Esophagus squamous epithelium (tissue), 5 donors: ENCODE measurements around the gene ARF1. TPM values are rescaled to one million over a fixed set of nuclear protein-coding genes. Genes with fewer than 3 reads are reported as not detected.

Experiments used
- DNase-seq: peaks from one replicate; lab custom pipeline; 2025; lab: John Stamatoyannopoulos, UW
- H3K27ac ChIP-seq, 4 donors: fragments of 200-600 bp; sonication (generic); one replicate each; pipeline ENCODE4 v1.5.1; 2016 to 2019; ENCODE audit warnings: mild to moderate bottlenecking in 1 of 4
- H3K27me3 ChIP-seq, 4 donors: fragments of 200-600 bp; sonication (generic); 1 replicate in 3 of 4; 2 replicates in 1 of 4; pipeline versions ENCODE4 v1.5.1 to v1.6.0; 2017 to 2021; ENCODE audit warnings: antibody characterized with exemption in 1 of 4
- H3K36me3 ChIP-seq, 3 donors: fragments of 200-600 bp; sonication (generic); one replicate each; pipeline ENCODE4 v1.5.1; 2016 to 2019
- H3K4me1 ChIP-seq, 3 donors: fragments of 200-600 bp; sonication (generic); one replicate each; pipeline ENCODE4 v1.5.1; 2017 to 2019
- H3K4me3 ChIP-seq, 4 donors: fragments of 200-600 bp; sonication (generic); 1 replicate in 3 of 4; 2 replicates in 1 of 4; pipeline ENCODE4 v1.5.1; 2016 to 2019; ENCODE audit warnings: mild to moderate bottlenecking in 2 of 4, moderate library complexity in 1 of 4
- H3K9me3 ChIP-seq, 3 donors: fragments of 200-600 bp; sonication (generic); one replicate each; pipeline ENCODE4 v1.5.1; 2016 to 2019
- POLR2A ChIP-seq, 4 donors: fragments of 450-650 bp; IDR thresholded peaks; one replicate each; pipeline ENCODE4 v1.6.1; 2017; ENCODE audit warnings: antibody characterized with exemption in 4 of 4, mild to moderate bottlenecking in 4 of 4, moderate library complexity in 3 of 4
- WGBS, 2 donors: methylation state at CpG; one replicate each; pipeline ENCODE4 v1.1.5; 2018; 5-methylcytosine and 5-hydroxymethylcytosine counted together
- intact Hi-C: fragments of 100-400 bp; cut with DNase I; formaldehyde crosslinking; loops from one replicate; pipeline ENCODE4 v1.15.0; 2022
- total RNA-seq, 4 donors: library from RNA; depleted of rRNA; stranded (reverse); fragments of >200 nt; gene quantifications; one replicate each; pipeline ENCODE4 v1.1.0, GENCODE V29; 2016
- TF ChIP-seq, protein P1 (sequence below), 6 experiments: fragments of 450-650 bp in 4 of 6; fragments of 200-600 bp in 2 of 6; sonication (generic) in 2 of 6; IDR thresholded peaks; one replicate each; pipeline ENCODE4 v1.5.1; 2016 to 2019; ENCODE audit warnings: antibody characterized with exemption in 6 of 6, mild to moderate bottlenecking in 4 of 6, moderate library complexity in 4 of 6
- donor health status: DM: yes; HTN: yes; CAD: no.

The ARF1 gene
- total RNA-seq, 4 donors from 2014 or later: 279 to 327 (median 319) TPM

DNA sequence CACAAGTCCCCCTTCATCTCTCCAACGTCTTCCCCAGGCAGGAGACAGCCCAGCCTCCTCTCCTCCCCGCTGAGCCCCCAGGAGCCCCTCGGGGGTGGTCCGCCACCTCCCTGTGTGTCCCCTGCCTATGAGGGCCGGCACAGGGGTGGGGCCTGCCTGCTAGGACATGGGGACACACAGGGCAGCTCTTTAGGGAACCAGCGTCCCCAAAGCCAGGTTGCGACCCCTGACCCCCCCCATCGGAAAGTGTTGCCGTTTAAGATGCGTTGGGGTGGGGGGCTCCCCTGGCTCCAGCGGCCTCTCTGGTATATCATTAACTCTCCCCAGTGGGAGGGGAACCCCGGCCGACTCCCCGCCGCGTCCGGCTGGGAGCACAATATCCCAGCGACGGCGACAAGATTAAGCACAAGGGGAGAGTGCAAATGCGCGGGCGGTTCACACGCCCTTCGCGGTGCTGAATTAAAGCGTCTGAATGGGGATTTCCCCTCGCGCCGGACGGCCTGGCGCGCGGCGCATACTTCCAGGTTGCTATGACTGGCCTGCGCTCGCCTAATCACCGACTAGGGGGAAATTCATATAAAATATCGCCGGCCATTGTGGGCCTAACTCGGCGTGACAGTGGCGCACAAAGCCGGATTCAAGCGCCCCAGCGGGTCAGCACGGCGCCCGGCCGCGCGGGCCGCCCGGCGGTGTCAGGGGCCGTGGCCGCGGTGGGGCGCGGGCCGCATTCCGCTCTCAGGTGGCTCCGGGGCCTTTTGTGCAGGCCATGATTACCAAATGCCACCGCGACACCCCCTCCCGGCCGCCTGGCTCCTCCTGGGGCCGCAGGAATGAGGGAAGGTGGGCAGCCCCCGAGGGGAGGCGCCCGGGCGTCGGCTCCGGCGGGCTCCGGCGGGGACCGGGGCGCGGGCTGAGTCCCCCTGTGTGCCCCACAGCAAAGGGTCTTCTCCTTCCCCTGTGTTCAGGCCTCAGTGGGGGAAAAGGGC is 44.8 kb upstream of the ARF1 start:
- 0 to 50% methylated on average over 5 of the region's 80 CpGs for WGBS, 2 donors
- Histone ChIP-seq H3K36me3 (no peaks in the 10 kb centered on the region), H3K9me3 (peaks cover 0 to 7% (median 0%) of the 10 kb centered on the region in 3 donors), H3K27me3 (peaks cover 0 to 77% (median 0%) of the 10 kb centered on the region in 4 donors), H3K4me3 (peak overlapping the region; percentile 8 to 59 (median 24)), H3K27ac (no peak overlapping the region), H3K4me1 (peaks cover 4 to 13% (median 9%) of the 10 kb centered on the region in 3 donors)
- TF ChIP-seq, protein P1, sequence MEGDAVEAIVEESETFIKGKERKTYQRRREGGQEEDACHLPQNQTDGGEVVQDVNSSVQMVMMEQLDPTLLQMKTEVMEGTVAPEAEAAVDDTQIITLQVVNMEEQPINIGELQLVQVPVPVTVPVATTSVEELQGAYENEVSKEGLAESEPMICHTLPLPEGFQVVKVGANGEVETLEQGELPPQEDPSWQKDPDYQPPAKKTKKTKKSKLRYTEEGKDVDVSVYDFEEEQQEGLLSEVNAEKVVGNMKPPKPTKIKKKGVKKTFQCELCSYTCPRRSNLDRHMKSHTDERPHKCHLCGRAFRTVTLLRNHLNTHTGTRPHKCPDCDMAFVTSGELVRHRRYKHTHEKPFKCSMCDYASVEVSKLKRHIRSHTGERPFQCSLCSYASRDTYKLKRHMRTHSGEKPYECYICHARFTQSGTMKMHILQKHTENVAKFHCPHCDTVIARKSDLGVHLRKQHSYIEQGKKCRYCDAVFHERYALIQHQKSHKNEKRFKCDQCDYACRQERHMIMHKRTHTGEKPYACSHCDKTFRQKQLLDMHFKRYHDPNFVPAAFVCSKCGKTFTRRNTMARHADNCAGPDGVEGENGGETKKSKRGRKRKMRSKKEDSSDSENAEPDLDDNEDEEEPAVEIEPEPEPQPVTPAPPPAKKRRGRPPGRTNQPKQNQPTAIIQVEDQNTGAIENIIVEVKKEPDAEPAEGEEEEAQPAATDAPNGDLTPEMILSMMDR (IDR thresholded peaks at IDR 0.05): no peak
- TF ChIP-seq POLR2A (IDR thresholded peaks at IDR 0.05): no peak
- intact Hi-C loops: no loop called here
- no peak for DNase-seq

DNA sequence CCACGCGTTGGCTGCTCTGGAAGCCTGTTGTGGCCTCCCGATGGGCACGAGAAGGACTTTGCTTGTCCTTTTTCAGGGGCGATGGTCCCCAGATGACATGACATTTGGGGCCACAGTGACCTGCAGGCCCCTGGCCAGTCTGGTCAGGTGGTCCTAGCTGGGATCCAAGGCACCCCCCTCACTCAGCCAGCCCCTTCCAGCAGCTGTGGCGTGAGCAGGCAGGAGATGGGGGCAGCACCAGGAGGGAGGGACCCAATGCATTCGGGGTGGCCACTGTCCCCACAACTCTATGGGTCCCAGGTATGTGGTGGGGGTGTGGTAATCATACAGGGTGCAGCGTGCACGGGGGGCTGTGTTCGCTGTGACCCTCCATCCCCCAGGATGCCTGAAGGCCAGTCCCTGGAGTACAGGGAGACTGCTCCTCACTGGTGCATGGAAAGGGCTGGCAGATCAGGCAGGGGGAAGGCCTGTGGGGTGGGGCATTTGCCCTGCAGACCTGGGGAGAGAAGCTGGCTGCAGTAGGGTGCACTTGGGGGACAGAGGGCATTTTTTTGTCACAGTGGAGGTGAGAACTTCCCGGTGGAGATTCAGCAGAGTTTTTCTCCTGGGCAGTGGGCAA is 44.0 kb upstream of the ARF1 start:
- H3K27me3 ChIP-seq: peaks cover 0 to 85% (median 0%) of the 10 kb centered on the region in 4 donors

DNA sequence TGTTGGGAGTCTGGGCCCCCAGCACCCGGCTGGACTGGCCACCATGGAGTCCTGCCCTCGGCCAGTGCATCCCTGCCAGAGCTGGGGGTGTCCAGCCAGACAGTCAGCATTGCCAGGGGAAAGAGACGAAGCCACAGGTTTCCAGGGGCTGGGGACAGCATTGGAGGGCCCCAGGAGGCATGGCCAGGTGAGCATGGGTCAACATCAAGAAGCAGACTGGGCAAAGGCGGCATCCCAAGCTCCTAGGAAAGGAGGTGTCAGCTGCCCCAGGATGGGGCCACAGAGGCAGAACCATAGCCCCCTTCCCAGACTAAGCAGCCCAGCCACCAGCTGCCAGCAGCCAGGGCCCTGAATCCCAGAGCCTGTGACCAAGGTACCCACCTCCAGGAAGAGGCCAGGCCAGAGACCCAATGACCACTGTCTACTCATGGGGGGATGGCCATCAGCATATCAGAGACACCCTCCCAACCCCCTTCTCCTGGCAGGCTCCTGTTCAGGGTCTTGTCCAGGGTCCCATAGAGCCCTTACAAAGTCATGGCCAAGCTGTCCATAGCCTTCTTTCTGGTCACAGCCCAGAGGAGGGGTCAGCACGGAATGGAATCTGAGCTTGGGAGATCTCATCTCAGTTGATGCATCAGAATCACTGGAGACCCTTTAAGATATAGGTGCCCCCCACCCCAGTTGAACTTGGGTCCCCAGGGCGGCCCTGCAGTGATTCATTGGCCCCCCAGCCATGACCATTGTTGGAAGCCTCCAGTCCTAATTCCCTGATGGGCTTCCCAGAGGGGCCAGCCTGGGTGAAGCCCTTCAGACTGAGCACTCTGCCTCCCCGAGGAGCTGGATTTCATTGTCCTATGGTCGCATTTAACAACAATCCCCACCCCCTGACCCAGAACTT is 43.3 kb upstream of the ARF1 start:
- intact Hi-C loops: no loop called here
- peaks cover 4 to 20% (median 9%) of the 10 kb centered on the region in 3 donors for H3K4me1 ChIP-seq
- H3K27me3 ChIP-seq: peaks cover 0 to 87% (median 0%) of the 10 kb centered on the region in 4 donors
- H3K36me3 ChIP-seq: no peaks in the 10 kb centered on the region
- no peak for TF ChIP-seq POLR2A (IDR thresholded peaks at IDR 0.05)
- TF ChIP-seq, protein P1 (IDR thresholded peaks at IDR 0.05): no peak
- DNase-seq: no peak
- H3K9me3 ChIP-seq: no peaks in the 10 kb centered on the region
- WGBS, 2 donors: 70 to 86% methylated on average over 1 to 4 of the region's 8 CpGs
- H3K4me3 ChIP-seq: no peak overlapping the region
- no peak overlapping the region for H3K27ac ChIP-seq

More for the DNA sequence above, 44.0 kb upstream of the ARF1 start:
- no peak overlapping the region for H3K4me3 ChIP-seq
- intact Hi-C loops: no loop called here
- TF ChIP-seq, protein P1 (IDR thresholded peaks at IDR 0.05): no peak
- TF ChIP-seq POLR2A (IDR thresholded peaks at IDR 0.05): no peak
- no peak overlapping the region for H3K27ac ChIP-seq
- H3K9me3 ChIP-seq: peaks cover 0 to 2% (median 0%) of the 10 kb centered on the region in 3 donors
- no peak for DNase-seq
- WGBS, 2 donors: 80 to 84% methylated on average over 4 to 5 of the region's 11 CpGs
- no peaks in the 10 kb centered on the region for H3K36me3 ChIP-seq
- peaks cover 4 to 17% (median 9%) of the 10 kb centered on the region in 3 donors for H3K4me1 ChIP-seq

DNA sequence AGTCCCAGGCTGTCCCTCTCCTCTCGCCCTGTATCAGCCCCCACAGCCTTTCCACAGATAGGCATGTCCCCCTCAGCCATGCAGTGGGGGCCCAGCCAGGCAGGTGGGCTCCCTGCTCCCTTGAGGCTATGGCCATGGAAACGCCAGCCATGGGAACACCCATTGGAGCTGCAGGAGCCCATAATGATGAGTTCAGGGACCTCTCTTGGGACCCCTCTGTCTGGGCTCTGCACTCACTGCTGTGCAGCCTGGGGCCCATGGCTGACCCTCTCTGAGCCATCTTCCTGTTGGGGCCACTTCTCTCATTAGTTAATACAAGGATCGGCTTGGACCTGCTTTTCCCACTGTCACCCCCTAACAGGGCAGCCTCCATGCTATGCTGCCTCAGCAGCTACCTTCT is 42.5 kb upstream of the ARF1 start:
- H3K9me3 ChIP-seq: no peaks in the 10 kb centered on the region
- H3K27me3 ChIP-seq: peaks cover 0 to 91% (median 0%) of the 10 kb centered on the region in 4 donors
- H3K36me3 ChIP-seq: no peaks in the 10 kb centered on the region
- intact Hi-C loops: no loop called here
- no peak overlapping the region for H3K4me3 ChIP-seq
- no peak for DNase-seq
- H3K4me1 ChIP-seq: peaks cover 4 to 27% (median 9%) of the 10 kb centered on the region in 3 donors
- no peak overlapping the region for H3K27ac ChIP-seq
- TF ChIP-seq, protein P1 (IDR thresholded peaks at IDR 0.05): no peak
- no peak for TF ChIP-seq POLR2A (IDR thresholded peaks at IDR 0.05)
- 72 to 90% methylated on average over 2 to 3 of the region's 3 CpGs for WGBS, 2 donors
